GM12878 (cell line): ENCODE measurements around the gene WDR75. TPM values are rescaled to one million over a fixed set of nuclear protein-coding genes. Genes with fewer than 3 reads are reported as not detected.

Experiments
- ATAC-seq: fragments of 200-7000 bp; cut with Tn5 transposase; 3 replicates; pipeline ENCODE4 v1.9.1; 2020; ENCODE audit warnings: mild to moderate bottlenecking, moderate library complexity
- BruUV-seq: library from RNA; stranded (reverse); fragments of 400-500 nt; replicated peaks from 2 replicates; lab custom pipeline; 2021; lab: Mats Ljungman, UMichigan
- CTCF ChIA-PET: fragments of 300-600 bp; sonication (Branson Sonifier 250); formaldehyde crosslinking; extraction: SDS; loops from one replicate; lab custom pipeline; 2021; ENCODE audit warnings: inconsistent platforms; lab: Yijun Ruan, JAX
- POLR2A ChIA-PET: fragments of 350-600 bp; formaldehyde crosslinking; extraction: SDS; loops from one replicate; lab custom pipeline; 2021; ENCODE audit warnings: inconsistent platforms; lab: Charles Lee
- RAD21 ChIA-PET: fragments of 300-600 bp; sonication (Branson Sonifier 250); formaldehyde crosslinking; loops from one replicate; lab custom pipeline; 2023; ENCODE audit warnings: antibody characterized with exemption; ENCODE audit not compliant: unreplicated experiment; lab: Charles Lee
- SMC1A ChIA-PET: fragments of 300-600 bp; sonication (Branson Sonifier 250); formaldehyde crosslinking; loops from one replicate; lab custom pipeline; 2023; ENCODE audit not compliant: unreplicated experiment, uncharacterized antibody; lab: Charles Lee
- DNase-seq: peaks from one replicate; pipeline ENCODE4 v3.0.0-alpha.2; 2011; ENCODE audit warnings: low read depth, low spot score
- FAIRE-seq: peaks from 3 replicates; lab custom pipeline; 2011; peaks lifted over from hg19 to GRCh38; lab: Jason Lieb, UNC
- H2AFZ ChIP-seq: 2 replicates; pipeline ENCODE4 v1.6.0; 2011; ENCODE audit warnings: low read depth, low read length, control low read depth; ENCODE audit not compliant: control insufficient read depth
- H3K27ac ChIP-seq: 2 replicates; pipeline ENCODE4 v1.5.1; 2011; ENCODE audit warnings: control low read depth; ENCODE audit not compliant: control insufficient read depth, insufficient read depth
- H3K27me3 ChIP-seq, 2 experiments: replicated peaks in 1 of 2; 2 replicates each; pipeline versions ENCODE4 v1.6.0 to v1.6.1; 2011; ENCODE audit warnings: low read length in 1 of 2; ENCODE audit not compliant: control insufficient read depth in 2 of 2, insufficient read depth in 2 of 2
- H3K36me3 ChIP-seq, 2 experiments: 2 replicates each; pipeline ENCODE4 v1.5.1; 2011; ENCODE audit warnings: low read length in 1 of 2; ENCODE audit not compliant: control insufficient read depth in 2 of 2, insufficient read depth in 2 of 2
- H3K4me1 ChIP-seq: 2 replicates; pipeline ENCODE4 v1.6.1; 2011; ENCODE audit warnings: mild to moderate bottlenecking, low read length, moderate library complexity, mixed read lengths; ENCODE audit not compliant: control insufficient read depth, insufficient read depth
- H3K4me2 ChIP-seq: 2 replicates; pipeline ENCODE4 v1.6.0; 2011; ENCODE audit warnings: control low read depth; ENCODE audit not compliant: control insufficient read depth, insufficient read depth
- H3K4me3 ChIP-seq: fragments of 200-600 bp; sonication (generic); 2 replicates; pipeline ENCODE4 v1.5.1; 2016
- H3K79me2 ChIP-seq: 2 replicates; pipeline ENCODE4 v1.6.0; 2011; ENCODE audit warnings: low read length; ENCODE audit not compliant: control insufficient read depth, insufficient read depth
- H3K9ac ChIP-seq: 2 replicates; pipeline ENCODE4 v1.8.0; 2011; ENCODE audit warnings: low read length, control low read depth, mixed read lengths; ENCODE audit not compliant: control insufficient read depth, insufficient read depth
- H3K9me3 ChIP-seq: replicated peaks from 3 replicates; pipeline ENCODE4 v1.5.1; 2011; ENCODE audit warnings: mild to moderate bottlenecking, low read length; ENCODE audit not compliant: control insufficient read depth, insufficient read depth
- H4K20me1 ChIP-seq: 2 replicates; pipeline ENCODE4 v1.6.0; 2011; ENCODE audit not compliant: control insufficient read depth, insufficient read depth
- CREB1 ChIP-seq: IDR thresholded peaks from 2 replicates; pipeline ENCODE4 v1.6.1; 2012; ENCODE audit warnings: low read depth, mild to moderate bottlenecking, inconsistent platforms
- EGR1 ChIP-seq, 2 experiments: IDR thresholded peaks; 1 replicate in 1 of 2; 2 replicates in 1 of 2; pipeline ENCODE4 v1.6.1; 2011 to 2012; ENCODE audit warnings: low read depth in 2 of 2, low read length in 2 of 2, borderline replicate concordance in 1 of 2, mild to moderate bottlenecking in 1 of 2, moderate library complexity in 1 of 2
- JUND ChIP-seq: IDR thresholded peaks from 2 replicates; pipeline ENCODE4 v1.6.1; 2012; ENCODE audit warnings: low read depth, mild to moderate bottlenecking, low read length, improper control_type of control experiment, moderate library complexity
- KAT2A ChIP-seq: conservative IDR thresholded peaks from 2 replicates; pipeline ENCODE4 v1.6.1; 2011; ENCODE audit warnings: low read depth, low read length; ENCODE audit not compliant: control insufficient read depth
- MLLT1 ChIP-seq: fragments of 450-650 bp; IDR thresholded peaks from 2 replicates; pipeline ENCODE4 v1.6.1; 2016; ENCODE audit warnings: mild to moderate bottlenecking
- NFIC ChIP-seq: IDR thresholded peaks from 2 replicates; pipeline ENCODE4 v1.6.1; 2012; ENCODE audit warnings: low read depth, mild to moderate bottlenecking, inconsistent platforms, low read length, moderate library complexity
- NKRF ChIP-seq: fragments of 450-650 bp; conservative IDR thresholded peaks from 2 replicates; pipeline ENCODE4 v1.6.1; 2017; ENCODE audit warnings: mild to moderate bottlenecking, moderate library complexity
- SKIL ChIP-seq: fragments of 450-650 bp; IDR thresholded peaks from 2 replicates; pipeline ENCODE4 v1.6.1; 2017; ENCODE audit warnings: mild to moderate bottlenecking, low read depth, inconsistent platforms; ENCODE audit not compliant: poor library complexity, severe bottlenecking
- SMARCA5 ChIP-seq: fragments of 450-650 bp; IDR thresholded peaks from 2 replicates; pipeline ENCODE4 v1.6.1; 2017; ENCODE audit warnings: mild to moderate bottlenecking
- USF1 ChIP-seq: IDR thresholded peaks from 2 replicates; pipeline ENCODE4 v1.6.1; 2011; ENCODE audit warnings: borderline replicate concordance, low read depth, mild to moderate bottlenecking, moderate library complexity, mixed read lengths, low read length; ENCODE audit not compliant: insufficient read depth; ENCODE audit errors: extremely low read length
- YY1 ChIP-seq: IDR thresholded peaks from 2 replicates; pipeline ENCODE4 v1.6.1; 2011; ENCODE audit warnings: low read depth, mild to moderate bottlenecking, low read length
- ZBTB40 ChIP-seq: fragments of 450-650 bp; IDR thresholded peaks from 2 replicates; pipeline ENCODE4 v1.6.1; 2016; ENCODE audit warnings: mild to moderate bottlenecking, moderate library complexity, borderline replicate concordance
- ZNF622 ChIP-seq: fragments of 450-650 bp; IDR thresholded peaks from 2 replicates; pipeline ENCODE4 v1.6.1; 2017; ENCODE audit warnings: mild to moderate bottlenecking, inconsistent platforms
- WGBS: methylation state at CpG from one replicate; pipeline ENCODE4 v1.1.6; 2016; ENCODE audit warnings: low lambda C conversion rate; ENCODE audit not compliant: insufficient replicate concordance, insufficient coverage; ENCODE audit errors: missing lambda C conversion rate; 5-methylcytosine and 5-hydroxymethylcytosine counted together
- in situ Hi-C: fragments of 300-500 bp; cut with MboI; formaldehyde crosslinking; loops from 9 replicates; pipeline ENCODE4 v1.14.3; 2018; ENCODE audit warnings: mixed read lengths
- intact Hi-C: fragments of 100-400 bp; cut with micrococcal nuclease; formaldehyde crosslinking; loops from one replicate; pipeline ENCODE4 v1.14.2; 2022; ENCODE audit not compliant: unreplicated experiment
- polyA plus RNA-seq, 11 experiments: library from polyadenylated mRNA; depleted of rRNA in 4 of 11; unstranded in 6 of 11; stranded (reverse) in 5 of 11; fragments of >200 nt; fragmentation: Nextera tagmentation in 4 of 11; fragmentation: Illumina TruSeq in 1 of 11; extraction: Ambion mirVana in 4 of 11; extraction: Trizol in 1 of 11; gene quantifications; 1 replicate in 1 of 11; 2 replicates in 10 of 11; pipeline versions ENCODE4 v1.2.1 to v1.2.3, GENCODE V29; 2011 to 2016; ENCODE audit warnings: inconsistent platforms in 2 of 11, missing spikeins in 2 of 11, low read depth in 1 of 11
- total RNA-seq, 4 experiments: library from RNA; depleted of rRNA in 3 of 4; stranded (reverse); fragments of >200 nt in 3 of 4; fragmentation: Illumina TruSeq in 1 of 4; extraction: Trizol in 1 of 4; gene quantifications; 2 replicates each; pipeline versions ENCODE4 v1.2.1 to v1.2.3, GENCODE V29; 2013 to 2021

Gene WDR75
- total and polyA plus RNA-seq, 10 of the 15 experiments (the other 5 are each of a cell fraction or from before 2014, with no cell fraction given) = 53.1 to 98.5 (median 71.5) TPM

GRCh38 chr2:189504238-189504637 lies 63.0 kb downstream of the WDR75 start:
- WGBS = 40% methylated on average over 5 of the region's 5 CpGs
- no peaks in the 10 kb centered on the region for H4K20me1 ChIP-seq
- DNase-seq (no peak), FAIRE-seq (no peak), ATAC-seq (no peak)
- no peak overlapping the region for H2AFZ ChIP-seq
- RAD21 ChIA-PET = no interaction called here
- intact Hi-C loops (no loop called here), in situ Hi-C loops (no loop called here)
- no peak overlapping the region for H3K4me2 ChIP-seq
- H3K4me3 ChIP-seq = no peak overlapping the region
- H3K27ac ChIP-seq = no peak overlapping the region
- no peak overlapping the region for H3K9ac ChIP-seq
- H3K4me1 ChIP-seq = no peaks in the 10 kb centered on the region
- CTCF ChIA-PET = interaction anchor here (0.5 to 0.6 kb wide), 2 partner anchors 190 to 752 kb away, joined by 3 read pairs; no protein-coding TSS in a partner anchor
- POLR2A ChIA-PET = interaction anchor here (0.7 kb wide), 1 partner anchor 280 kb away, joined by 5 read pairs; no protein-coding TSS in a partner anchor
- no peaks in the 10 kb centered on the region for H3K79me2 ChIP-seq
- no peaks in the 10 kb centered on the region; a peak in 1 of 4 replicates for H3K27me3 ChIP-seq
- no peaks in the 10 kb centered on the region for H3K9me3 ChIP-seq
- BruUV-seq = no TSS peak
- no peaks in the 10 kb centered on the region for H3K36me3 ChIP-seq
- SMC1A ChIA-PET = no interaction called here
- TF ChIP-seq KAT2A (no peak), ZBTB40 (no peak), ZNF622 (no peak), JUND (no peak), SKIL (no peak), NKRF (no peak), YY1 (no peak), NFIC (no peak), USF1 (no peak), CREB1 (no peak), SMARCA5 (no peak), EGR1 (IDR thresholded peaks at IDR 0.05; ENCODE audit: borderline replicate concordance in 1 of 2, low read depth in 2 of 2, low read length in 2 of 2) (no peak), MLLT1 (no peak)
